ENCODE results near the gene RBM47. TPM values are rescaled to one million over a fixed set of nuclear protein-coding genes. Genes with fewer than 3 reads are reported as not detected.
A peak's percentile ranks its signal among the peaks of the same experiment; 100 is the strongest.
"Not testable (repeated sequence)": the region's sequence is repeated elsewhere in the genome, so short reads cannot be mapped to it uniquely, and the experiment has no call there.

RBM47 gene
- total and polyA plus RNA-seq, 12 donors, result 0.41 to 14.0 (median 2.1) TPM

DNA sequence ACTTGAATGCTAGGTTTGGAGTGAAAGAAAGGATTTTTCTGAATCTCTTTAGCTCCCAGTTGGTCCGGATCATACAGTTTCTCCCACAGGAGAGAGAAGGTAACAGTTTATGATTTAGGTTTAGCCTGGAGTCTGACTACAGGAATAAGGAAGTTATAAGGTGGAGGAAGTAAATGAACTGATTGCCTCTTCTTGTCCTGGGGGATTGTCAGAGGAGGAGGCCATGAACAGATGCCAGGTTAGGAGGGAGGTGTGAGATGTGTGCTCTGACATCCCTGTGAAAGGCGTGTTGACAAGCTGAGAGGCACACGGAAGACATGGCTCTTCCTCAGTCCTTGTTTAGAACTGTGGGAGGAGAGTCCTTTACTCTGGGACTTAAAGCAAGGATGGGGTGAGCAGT is 230.1 kb downstream of the RBM47 start:
- no peak overlapping the region for H3K27ac ChIP-seq
- ATAC-seq, result no peak
- no peak for DNase-seq
- WGBS, 2 donors, result 56 to 72% methylated on average over 3 of the region's 3 CpGs
- TF ChIP-seq, protein P1, sequence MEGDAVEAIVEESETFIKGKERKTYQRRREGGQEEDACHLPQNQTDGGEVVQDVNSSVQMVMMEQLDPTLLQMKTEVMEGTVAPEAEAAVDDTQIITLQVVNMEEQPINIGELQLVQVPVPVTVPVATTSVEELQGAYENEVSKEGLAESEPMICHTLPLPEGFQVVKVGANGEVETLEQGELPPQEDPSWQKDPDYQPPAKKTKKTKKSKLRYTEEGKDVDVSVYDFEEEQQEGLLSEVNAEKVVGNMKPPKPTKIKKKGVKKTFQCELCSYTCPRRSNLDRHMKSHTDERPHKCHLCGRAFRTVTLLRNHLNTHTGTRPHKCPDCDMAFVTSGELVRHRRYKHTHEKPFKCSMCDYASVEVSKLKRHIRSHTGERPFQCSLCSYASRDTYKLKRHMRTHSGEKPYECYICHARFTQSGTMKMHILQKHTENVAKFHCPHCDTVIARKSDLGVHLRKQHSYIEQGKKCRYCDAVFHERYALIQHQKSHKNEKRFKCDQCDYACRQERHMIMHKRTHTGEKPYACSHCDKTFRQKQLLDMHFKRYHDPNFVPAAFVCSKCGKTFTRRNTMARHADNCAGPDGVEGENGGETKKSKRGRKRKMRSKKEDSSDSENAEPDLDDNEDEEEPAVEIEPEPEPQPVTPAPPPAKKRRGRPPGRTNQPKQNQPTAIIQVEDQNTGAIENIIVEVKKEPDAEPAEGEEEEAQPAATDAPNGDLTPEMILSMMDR (IDR thresholded peaks at IDR 0.05), result no peak
- no peaks in the 10 kb centered on the region for H3K36me3 ChIP-seq
- intact Hi-C loops (cut with DNase I), result loop anchor here in 2 of 10 donors (5.0 to 10.0 kb wide), 2 partner anchors 125 to 632 kb away; no protein-coding TSS in a partner anchor
- H3K4me1 ChIP-seq, result peaks cover 0 to 17% (median 5%) of the 10 kb centered on the region in 9 donors
- H3K9me3 ChIP-seq, result no peaks in the 10 kb centered on the region
- no peaks in the 10 kb centered on the region for H3K27me3 ChIP-seq
- H3K4me3 ChIP-seq, result no peak overlapping the region

- 53 to 61% methylated on average over 7 of the region's 7 CpGs for WGBS, 2 donors
Observed at GRCh38 chr4:40395908-40396793, 233.5 kb downstream of the RBM47 start.

DNA sequence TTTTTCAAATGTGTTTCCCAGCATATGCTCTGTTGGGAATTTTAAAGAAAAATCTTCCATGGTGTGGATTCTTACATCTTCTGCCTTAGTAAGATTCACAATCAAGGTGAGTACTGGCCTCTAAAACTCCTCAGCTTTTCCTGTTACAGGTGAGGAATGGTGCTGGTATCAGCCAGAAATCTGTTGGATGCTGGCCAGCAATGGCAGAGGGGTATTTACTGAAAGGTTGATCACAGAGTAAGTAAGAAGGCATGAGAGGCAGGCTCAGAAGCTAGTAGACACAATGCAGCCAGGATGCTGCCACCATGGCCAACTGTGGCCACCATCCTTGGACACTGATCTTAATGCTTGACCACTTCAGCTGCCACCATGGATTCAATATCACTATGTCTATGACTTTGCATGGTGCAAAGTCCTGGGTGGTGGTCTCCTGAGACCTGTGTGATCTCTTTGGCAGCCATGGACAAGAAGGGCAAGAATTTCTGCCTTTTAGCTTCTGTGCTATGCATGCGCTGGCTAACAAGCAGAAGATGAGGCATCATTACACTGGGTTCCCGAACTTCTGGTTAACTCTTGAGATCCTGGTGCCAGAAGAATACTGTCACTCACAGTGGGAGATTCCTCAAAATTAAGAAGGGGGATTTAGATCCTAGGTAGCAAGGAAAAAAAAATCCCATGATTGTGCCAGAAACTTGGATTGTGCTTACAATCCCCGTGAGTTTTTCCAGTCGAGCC is 234.3 kb downstream of the RBM47 start:
- Histone ChIP-seq H3K4me3 (no peak overlapping the region), H3K9me3 (no peaks in the 10 kb centered on the region), H3K27ac (no peak overlapping the region), H3K27me3 (no peaks in the 10 kb centered on the region), H3K4me1 (peaks cover 0 to 19% (median 8%) of the 10 kb centered on the region in 9 donors), H3K36me3 (no peaks in the 10 kb centered on the region)
- ATAC-seq (peak in 1 of 8 donors; percentile 21), DNase-seq (no peak)
- TF ChIP-seq, protein P1 (IDR thresholded peaks at IDR 0.05), result no peak
- intact Hi-C loops (cut with DNase I), result loop anchor here in 2 of 10 donors (5.0 to 10.0 kb wide), 2 partner anchors 129 to 628 kb away; no protein-coding TSS in a partner anchor
- 57 to 59% methylated on average over 4 of the region's 4 CpGs for WGBS, 2 donors

More at GRCh38 chr4:40395908-40396793, 233.5 kb downstream of the RBM47 start:
- intact Hi-C loops (cut with DNase I), result loop anchor here in 2 of 10 donors (5.0 to 10.0 kb wide), 2 partner anchors 129 to 629 kb away; no protein-coding TSS in a partner anchor
- H3K27ac ChIP-seq, result no peak overlapping the region
- ATAC-seq, result peak in 7 of 8 donors; percentile 33 to 74 (median 56)
- H3K9me3 ChIP-seq, result no peaks in the 10 kb centered on the region
- H3K4me1 ChIP-seq, result peaks cover 0 to 19% (median 8%) of the 10 kb centered on the region in 9 donors
- H3K36me3 ChIP-seq, result no peaks in the 10 kb centered on the region
- peak; percentile 36 to 42 for DNase-seq
- TF ChIP-seq, protein P1 (IDR thresholded peaks at IDR 0.05), result no peak
- no peaks in the 10 kb centered on the region for H3K27me3 ChIP-seq
- H3K4me3 ChIP-seq, result no peak overlapping the region

DNA sequence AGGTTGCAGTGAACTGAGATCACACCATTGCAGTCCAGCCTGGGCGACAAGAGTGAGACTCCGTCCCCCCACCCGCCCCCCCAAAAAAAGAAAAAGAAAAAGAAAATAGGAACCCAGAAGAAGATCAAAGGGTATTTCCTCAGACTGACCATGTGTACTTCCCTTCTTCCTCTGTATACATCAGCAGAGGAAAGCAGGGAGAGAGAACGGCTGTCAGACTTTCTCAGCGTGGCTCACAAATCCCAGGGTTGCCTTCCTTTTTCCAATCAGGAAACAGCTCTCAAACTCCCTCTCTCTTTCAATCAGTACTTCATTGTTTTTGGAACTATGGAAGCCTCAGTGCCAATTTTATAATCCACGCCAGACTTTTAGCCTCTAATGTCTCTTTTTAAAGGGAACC is 235.4 kb downstream of the RBM47 start:
- intact Hi-C loops (cut with DNase I), result loop anchor here in 1 of 10 donors (10.0 kb wide), 1 partner anchor 131 kb away; no protein-coding TSS in a partner anchor
- H3K4me3 ChIP-seq, result no peak overlapping the region
- no peaks in the 10 kb centered on the region for H3K36me3 ChIP-seq
- H3K9me3 ChIP-seq, result no peaks in the 10 kb centered on the region
- TF ChIP-seq, protein P1 (IDR thresholded peaks at IDR 0.05), result no peak
- no peak for ATAC-seq
- peaks cover 0 to 19% (median 8%) of the 10 kb centered on the region in 9 donors for H3K4me1 ChIP-seq
- DNase-seq, result no peak
- no peaks in the 10 kb centered on the region for H3K27me3 ChIP-seq
- H3K27ac ChIP-seq, result no peak overlapping the region
- 42 to 43% methylated on average over 6 of the region's 6 CpGs for WGBS, 2 donors

- H3K27me3 ChIP-seq, ATAC-seq, H3K4me3 ChIP-seq, DNase-seq, H3K27ac ChIP-seq, H3K36me3 ChIP-seq, H3K9me3 ChIP-seq: not testable (repeated sequence)
- peaks cover 0 to 19% (median 8%) of the 10 kb centered on the region in 9 donors for H3K4me1 ChIP-seq
- intact Hi-C loops (cut with DNase I), result loop anchor here in 1 of 10 donors (10.0 kb wide), 1 partner anchor 133 kb away; no protein-coding TSS in a partner anchor
- 91% methylated on average over 9 of the region's 9 CpGs for WGBS, 2 donors
Observed at GRCh38 chr4:40392241-40392640, 237.4 kb downstream of the RBM47 start.
